Nephron progenitor cell (in vitro differentiated cells): ENCODE data around the gene CLEC1A.

Experiments used
- DNase-seq: peaks from one replicate; pipeline ENCODE4 v3.0.0; 2021
- H3K27ac Mint-ChIP-seq: 2 replicates; pipeline ENCODE4 v1.8.0; 2021; ENCODE audit warnings: mild to moderate bottlenecking, moderate library complexity, mixed read lengths
- H3K27me3 Mint-ChIP-seq: 2 replicates; pipeline ENCODE4 v1.8.0; 2021; ENCODE audit warnings: mild to moderate bottlenecking, low read depth, mixed read lengths; ENCODE audit not compliant: poor library complexity
- H3K36me3 Mint-ChIP-seq: 2 replicates; pipeline ENCODE4 v1.8.0; 2021; ENCODE audit warnings: low read depth, mixed read lengths
- H3K4me1 Mint-ChIP-seq: 2 replicates; pipeline ENCODE4 v1.8.0; 2021; ENCODE audit warnings: mixed read lengths
- H3K4me3 Mint-ChIP-seq: 2 replicates; pipeline ENCODE4 v1.8.0; 2021; ENCODE audit warnings: mild to moderate bottlenecking, moderate library complexity, mixed read lengths
- H3K9me3 Mint-ChIP-seq: 2 replicates; pipeline ENCODE4 v1.8.0; 2021; ENCODE audit warnings: mild to moderate bottlenecking, moderate library complexity, mixed read lengths
- TF ChIP-seq, protein P1 (sequence below): fragments of 200-600 bp; sonication (generic); IDR thresholded peaks from 2 replicates; pipeline ENCODE4 v1.5.0; 2021; ENCODE audit warnings: antibody characterized with exemption

The CLEC1A gene

GRCh38 chr12:10086387-10086786 lies 12.4 kb downstream of the CLEC1A start:
- Mint-ChIP-seq H3K4me3 (no peak overlapping the region), H3K9me3 (peaks cover 41% of the 10 kb centered on the region), H3K36me3 (peaks cover 12% of the 10 kb centered on the region), H3K4me1 (peaks cover 31% of the 10 kb centered on the region), H3K27me3 (no peaks in the 10 kb centered on the region), H3K27ac (no peak overlapping the region)
- TF ChIP-seq, protein P1, sequence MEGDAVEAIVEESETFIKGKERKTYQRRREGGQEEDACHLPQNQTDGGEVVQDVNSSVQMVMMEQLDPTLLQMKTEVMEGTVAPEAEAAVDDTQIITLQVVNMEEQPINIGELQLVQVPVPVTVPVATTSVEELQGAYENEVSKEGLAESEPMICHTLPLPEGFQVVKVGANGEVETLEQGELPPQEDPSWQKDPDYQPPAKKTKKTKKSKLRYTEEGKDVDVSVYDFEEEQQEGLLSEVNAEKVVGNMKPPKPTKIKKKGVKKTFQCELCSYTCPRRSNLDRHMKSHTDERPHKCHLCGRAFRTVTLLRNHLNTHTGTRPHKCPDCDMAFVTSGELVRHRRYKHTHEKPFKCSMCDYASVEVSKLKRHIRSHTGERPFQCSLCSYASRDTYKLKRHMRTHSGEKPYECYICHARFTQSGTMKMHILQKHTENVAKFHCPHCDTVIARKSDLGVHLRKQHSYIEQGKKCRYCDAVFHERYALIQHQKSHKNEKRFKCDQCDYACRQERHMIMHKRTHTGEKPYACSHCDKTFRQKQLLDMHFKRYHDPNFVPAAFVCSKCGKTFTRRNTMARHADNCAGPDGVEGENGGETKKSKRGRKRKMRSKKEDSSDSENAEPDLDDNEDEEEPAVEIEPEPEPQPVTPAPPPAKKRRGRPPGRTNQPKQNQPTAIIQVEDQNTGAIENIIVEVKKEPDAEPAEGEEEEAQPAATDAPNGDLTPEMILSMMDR = no peak
- no peak for DNase-seq

GRCh38 chr12:10084733-10085132 lies 14.1 kb downstream of the CLEC1A start:
- no peak for DNase-seq
- H3K27ac Mint-ChIP-seq = no peak overlapping the region
- H3K36me3 Mint-ChIP-seq = peaks cover 12% of the 10 kb centered on the region
- TF ChIP-seq, protein P1 = no peak
- H3K27me3 Mint-ChIP-seq = no peaks in the 10 kb centered on the region
- H3K9me3 Mint-ChIP-seq = peaks cover 53% of the 10 kb centered on the region
- H3K4me3 Mint-ChIP-seq = no peak overlapping the region
- H3K4me1 Mint-ChIP-seq = peaks cover 19% of the 10 kb centered on the region

GRCh38 chr12:10082117-10082874 lies 16.5 kb downstream of the CLEC1A start:
- no peak overlapping the region for H3K4me3 Mint-ChIP-seq
- no peak for DNase-seq

DNA sequence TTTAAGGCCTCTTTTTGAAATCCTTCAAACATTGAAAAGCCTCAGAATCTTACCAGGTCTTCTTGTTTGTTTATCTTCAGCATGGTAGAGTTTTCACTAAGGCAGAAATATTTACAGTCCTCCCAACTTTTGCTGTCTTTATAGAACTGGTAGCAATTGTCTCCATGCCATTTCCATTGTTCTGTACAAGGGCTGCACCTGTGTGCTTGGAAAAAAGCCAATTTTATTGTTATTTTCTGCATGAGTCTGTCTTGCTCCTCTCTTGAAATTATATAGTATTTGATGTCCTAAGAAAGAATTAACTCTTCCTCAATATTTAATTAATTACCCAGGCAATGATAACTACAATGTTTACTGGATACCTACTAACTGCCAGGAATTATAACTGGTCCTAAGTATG lies 23.3 kb downstream of the CLEC1A start:
- no peak overlapping the region for H3K27ac Mint-ChIP-seq
- H3K36me3 Mint-ChIP-seq = peaks cover 3% of the 10 kb centered on the region
- no peak for DNase-seq
- H3K27me3 Mint-ChIP-seq = peaks cover 6% of the 10 kb centered on the region
- H3K4me3 Mint-ChIP-seq = no peak overlapping the region
- H3K9me3 Mint-ChIP-seq = peaks cover 7% of the 10 kb centered on the region
- H3K4me1 Mint-ChIP-seq = peaks cover 9% of the 10 kb centered on the region
- TF ChIP-seq, protein P1 = no peak

More at GRCh38 chr12:10082117-10082874, 16.5 kb downstream of the CLEC1A start:
- Mint-ChIP-seq H3K27ac (no peak overlapping the region), H3K36me3 (peaks cover 12% of the 10 kb centered on the region), H3K4me1 (peaks cover 16% of the 10 kb centered on the region), H3K9me3 (peaks cover 53% of the 10 kb centered on the region), H3K27me3 (no peaks in the 10 kb centered on the region)
- TF ChIP-seq, protein P1 = no peak

GRCh38 chr12:10073261-10073660 lies 25.5 kb downstream of the CLEC1A start:
- Mint-ChIP-seq H3K4me1 (peaks cover 25% of the 10 kb centered on the region), H3K27me3 (peaks cover 6% of the 10 kb centered on the region), H3K36me3 (peaks cover 4% of the 10 kb centered on the region), H3K9me3 (peaks cover 6% of the 10 kb centered on the region), H3K4me3 (no peak overlapping the region), H3K27ac (no peak overlapping the region)
- TF ChIP-seq, protein P1 = no peak
- DNase-seq = no peak

DNA sequence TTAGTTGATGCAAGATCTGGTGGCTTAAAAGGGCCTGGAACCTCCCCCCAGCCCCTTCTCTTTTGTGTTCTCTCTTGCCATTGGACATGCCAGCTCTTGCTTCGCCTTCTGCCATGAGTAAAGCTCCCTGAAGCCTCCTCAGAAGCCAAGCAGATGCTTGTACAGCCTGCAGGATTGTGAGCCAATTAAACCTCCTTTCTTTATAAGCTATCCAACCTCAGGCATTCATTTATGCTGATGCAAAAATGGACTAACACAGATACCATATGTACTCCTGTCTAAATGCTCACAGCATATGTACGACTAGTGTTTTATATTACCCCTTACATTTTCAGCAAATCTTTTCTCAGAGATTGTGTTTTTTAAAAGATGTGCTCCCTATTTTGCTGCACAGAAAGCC lies 26.7 kb downstream of the CLEC1A start:
- Mint-ChIP-seq H3K36me3 (peaks cover 4% of the 10 kb centered on the region), H3K27ac (no peak overlapping the region), H3K4me3 (no peak overlapping the region), H3K27me3 (peaks cover 9% of the 10 kb centered on the region), H3K9me3 (peaks cover 6% of the 10 kb centered on the region), H3K4me1 (peaks cover 36% of the 10 kb centered on the region)
- DNase-seq = no peak
- TF ChIP-seq, protein P1 = no peak
